Neural cell (in vitro differentiated cells): ENCODE data around the gene CAMKMT. TPM values are rescaled to one million over a fixed set of nuclear protein-coding genes. Genes with fewer than 3 reads are reported as not detected.

ENCODE experiments used
- H2AFZ ChIP-seq: fragments of 200-600, 300-800 bp; sonication (generic), shearing (Covaris generic); 2 replicates; pipeline ENCODE4 v1.6.0; 2014; ENCODE audit warnings: low read depth, mild to moderate bottlenecking, antibody characterized with exemption, low read length, moderate library complexity
- H3F3A ChIP-seq: fragments of 200-600 bp; shearing (Covaris generic); 2 replicates; pipeline ENCODE4 v1.6.1; 2016; ENCODE audit warnings: mild to moderate bottlenecking, moderate library complexity, mixed read lengths, antibody characterized with exemption, low read length; ENCODE audit not compliant: insufficient read depth, poor library complexity, severe bottlenecking
- H3K27ac ChIP-seq: fragments of 200-600, 300-800 bp; sonication (generic), shearing (Covaris generic); 2 replicates; pipeline ENCODE4 v1.5.1; 2014; ENCODE audit warnings: mild to moderate bottlenecking, low read length, moderate library complexity
- H3K27me3 ChIP-seq: fragments of 300-800, 200-600 bp; sonication (generic), shearing (Covaris generic); 2 replicates; pipeline ENCODE4 v1.6.0; 2014; ENCODE audit warnings: mild to moderate bottlenecking, low read depth, low read length, moderate library complexity; ENCODE audit not compliant: insufficient read depth
- H3K36me3 ChIP-seq: fragments of 300-800, 200-600 bp; sonication (generic), shearing (Covaris generic); 2 replicates; pipeline ENCODE4 v1.5.1; 2014; ENCODE audit warnings: mild to moderate bottlenecking, antibody characterized with exemption, low read length, moderate library complexity; ENCODE audit not compliant: insufficient read depth
- H3K4me2 ChIP-seq: fragments of 300-800, 200-600 bp; sonication (generic), shearing (Covaris generic); 2 replicates; pipeline ENCODE4 v1.6.0; 2014; ENCODE audit warnings: mild to moderate bottlenecking, low read length
- H3K4me3 ChIP-seq: fragments of 300-800, 200-600 bp; sonication (generic), shearing (Covaris generic); 2 replicates; pipeline ENCODE4 v1.5.1; 2014; ENCODE audit warnings: mild to moderate bottlenecking, low read length, moderate library complexity
- H3K79me2 ChIP-seq: fragments of 200-600 bp; shearing (Covaris generic); replicated peaks from 2 replicates; pipeline ENCODE4 v1.6.0; 2014; ENCODE audit warnings: mild to moderate bottlenecking, low read length, moderate library complexity; ENCODE audit not compliant: insufficient read depth
- H3K9ac ChIP-seq: fragments of 300-800, 200-600 bp; sonication (generic), shearing (Covaris generic); 2 replicates; pipeline ENCODE4 v1.6.1; 2016; ENCODE audit warnings: mild to moderate bottlenecking, low read length, mixed read lengths
- H3K9me2 ChIP-seq: fragments of 200-600 bp; shearing (Covaris generic); 2 replicates; pipeline ENCODE4 v1.6.1; 2016; ENCODE audit warnings: mild to moderate bottlenecking, low read length, mixed read lengths; ENCODE audit not compliant: insufficient read depth
- H3K9me3 ChIP-seq: fragments of 200-600, 300-800 bp; sonication (generic), shearing (Covaris generic); 2 replicates; pipeline ENCODE4 v1.6.1; 2016; ENCODE audit warnings: mild to moderate bottlenecking, mixed run types, low read length, moderate library complexity, mixed read lengths
- H4K20me1 ChIP-seq: fragments of 200-600 bp; shearing (Covaris generic); 2 replicates; pipeline ENCODE4 v1.6.1; 2016; ENCODE audit warnings: mild to moderate bottlenecking, mixed run types; ENCODE audit not compliant: insufficient read depth
- CTCF ChIP-seq: fragments of 450-650 bp; IDR thresholded peaks from 2 replicates; pipeline ENCODE4 v1.5.1; 2014; ENCODE audit warnings: antibody characterized with exemption, mild to moderate bottlenecking, moderate library complexity; ENCODE audit not compliant: poor library complexity, severe bottlenecking
- EP300 ChIP-seq: fragments of 450-650 bp; conservative IDR thresholded peaks from 2 replicates; pipeline ENCODE4 v1.6.1; 2014; ENCODE audit warnings: antibody characterized with exemption, mild to moderate bottlenecking, moderate library complexity; ENCODE audit not compliant: poor library complexity, severe bottlenecking
- EZH2 ChIP-seq: fragments of 200-600, 300-800 bp; shearing (Covaris generic), sonication (generic); IDR thresholded peaks from 2 replicates; pipeline ENCODE4 v1.6.1; 2014; ENCODE audit warnings: antibody characterized with exemption, low read length, borderline replicate concordance, mild to moderate bottlenecking; ENCODE audit not compliant: insufficient read depth, poor library complexity, severe bottlenecking
- MXI1 ChIP-seq: fragments of 450-650 bp; conservative IDR thresholded peaks from 2 replicates; pipeline ENCODE4 v1.6.1; 2014; ENCODE audit warnings: antibody characterized with exemption, mild to moderate bottlenecking; ENCODE audit not compliant: poor library complexity, severe bottlenecking
- POLR2AphosphoS5 ChIP-seq: IDR thresholded peaks from 2 replicates; pipeline ENCODE4 v1.6.1; 2012
- RAD21 ChIP-seq: fragments of 450-650 bp; conservative IDR thresholded peaks from 2 replicates; pipeline ENCODE4 v1.6.1; 2014; ENCODE audit warnings: antibody characterized with exemption, mild to moderate bottlenecking, moderate library complexity
- REST ChIP-seq: IDR thresholded peaks from 2 replicates; pipeline ENCODE4 v1.6.1; 2012; ENCODE audit warnings: borderline replicate concordance
- SMC3 ChIP-seq: fragments of 450-650 bp; conservative IDR thresholded peaks from 2 replicates; pipeline ENCODE4 v1.6.1; 2014; ENCODE audit warnings: antibody characterized with exemption, mild to moderate bottlenecking, moderate library complexity; ENCODE audit not compliant: poor library complexity
- TAF1 ChIP-seq: IDR thresholded peaks from 2 replicates; pipeline ENCODE4 v1.6.1; 2012; ENCODE audit warnings: low read depth
- polyA plus RNA-seq: library from polyadenylated mRNA; depleted of rRNA; stranded (reverse); fragments of >200 nt; gene quantifications from 2 replicates; pipeline ENCODE4 v1.2.3, GENCODE V29; 2014

Gene CAMKMT
- polyA plus RNA-seq, 1 donor from 2014 or later, result 5.1 TPM

- Histone ChIP-seq H3K27me3 (no peaks in the 10 kb centered on the region), H3K36me3 (no peaks in the 10 kb centered on the region), H2AFZ (no peak overlapping the region), H3K9me2 (no peaks in the 10 kb centered on the region), H4K20me1 (no peaks in the 10 kb centered on the region), H3K9me3 (no peaks in the 10 kb centered on the region), H3F3A (no peaks in the 10 kb centered on the region), H3K4me2 (no peak overlapping the region), H3K27ac (no peak overlapping the region), H3K4me3 (no peak overlapping the region), H3K79me2 (no peaks in the 10 kb centered on the region), H3K9ac (no peak overlapping the region)
- TF ChIP-seq REST (no peak), SMC3 (no peak), CTCF (no peak), MXI1 (no peak), RAD21 (no peak)
Measured at GRCh38 chr2:44602446-44602845, 240.7 kb downstream of the CAMKMT start.

- TF ChIP-seq EZH2 (no peak), TAF1 (no peak), CTCF (no peak), MXI1 (no peak), EP300 (no peak), RAD21 (no peak), POLR2AphosphoS5 (no peak), SMC3 (no peak), REST (no peak)
- Histone ChIP-seq H3K27me3 (no peaks in the 10 kb centered on the region), H3K79me2 (no peaks in the 10 kb centered on the region), H4K20me1 (no peaks in the 10 kb centered on the region), H3F3A (no peaks in the 10 kb centered on the region), H3K4me3 (no peak overlapping the region), H3K9me3 (no peaks in the 10 kb centered on the region), H3K4me2 (no peak overlapping the region), H2AFZ (no peak overlapping the region), H3K9ac (no peak overlapping the region), H3K36me3 (no peaks in the 10 kb centered on the region), H3K9me2 (no peaks in the 10 kb centered on the region), H3K27ac (no peak overlapping the region)
Measured at GRCh38 chr2:44605511-44605910, 243.8 kb downstream of the CAMKMT start.
